GM23338 (cell line): ENCODE measurements around the gene TRABD2A. TPM values are rescaled to one million over a fixed set of nuclear protein-coding genes. Genes with fewer than 3 reads are reported as not detected.

Source experiments
- ATAC-seq: fragments of 200-7000 bp; cut with Tn5 transposase; 3 replicates; pipeline ENCODE4 v1.9.1; 2020
- DNase-seq: peaks from one replicate; pipeline ENCODE4 v3.0.0-alpha.2; 2015; ENCODE audit warnings: low spot score
- H2AFZ ChIP-seq: fragments of 200-600 bp; sonication (generic); 2 replicates; pipeline ENCODE4 v1.8.0; 2016; ENCODE audit warnings: antibody characterized with exemption, mild to moderate bottlenecking, moderate library complexity
- H3F3A ChIP-seq: fragments of 200-600 bp; sonication (generic); replicated peaks from 2 replicates; pipeline ENCODE4 v1.8.0; 2017; ENCODE audit warnings: antibody characterized with exemption, mixed run types, low read depth
- H3K27ac ChIP-seq: fragments of 200-600 bp; sonication (generic); 2 replicates; pipeline ENCODE4 v1.6.1; 2016; ENCODE audit warnings: low read depth
- H3K27me3 ChIP-seq: fragments of 200-600 bp; sonication (generic); 2 replicates; pipeline ENCODE4 v1.8.0; 2016; ENCODE audit warnings: mild to moderate bottlenecking, mixed run types, moderate library complexity; ENCODE audit not compliant: insufficient read depth
- H3K36me3 ChIP-seq: fragments of 200-600 bp; sonication (generic); 2 replicates; pipeline ENCODE4 v1.8.0; 2016; ENCODE audit warnings: mild to moderate bottlenecking; ENCODE audit not compliant: insufficient read depth
- H3K4me1 ChIP-seq: fragments of 200-600 bp; sonication (generic); 2 replicates; pipeline ENCODE4 v1.8.0; 2016; ENCODE audit warnings: mild to moderate bottlenecking, moderate library complexity; ENCODE audit not compliant: insufficient read depth
- H3K4me2 ChIP-seq: fragments of 200-600 bp; sonication (generic); 2 replicates; pipeline ENCODE4 v1.7.1; 2017; ENCODE audit warnings: mixed run types
- H3K4me3 ChIP-seq: fragments of 200-600 bp; sonication (generic); 2 replicates; pipeline ENCODE4 v1.6.1; 2016; ENCODE audit warnings: mixed run types
- H3K79me2 ChIP-seq: fragments of 200-600 bp; sonication (generic); replicated peaks from 2 replicates; pipeline ENCODE4 v1.8.0; 2017; ENCODE audit warnings: mild to moderate bottlenecking; ENCODE audit not compliant: insufficient read depth
- H3K9me2 ChIP-seq: fragments of 200-600 bp; sonication (generic); 2 replicates; pipeline ENCODE4 v1.8.0; 2017; ENCODE audit not compliant: insufficient read depth
- H4K20me1 ChIP-seq: fragments of 200-600 bp; sonication (generic); replicated peaks from 2 replicates; pipeline ENCODE4 v1.8.0; 2017; ENCODE audit warnings: mild to moderate bottlenecking; ENCODE audit not compliant: insufficient read depth
- H3K27ac Mint-ChIP-seq: 2 replicates; pipeline ENCODE4 v1.8.0; 2020; ENCODE audit warnings: inconsistent platforms, mild to moderate bottlenecking, moderate library complexity, mixed read lengths
- H3K27me3 Mint-ChIP-seq: 3 replicates; pipeline ENCODE4 v1.8.0; 2022; ENCODE audit warnings: low read depth, mild to moderate bottlenecking, moderate library complexity, mixed read lengths, inconsistent platforms; ENCODE audit not compliant: insufficient read depth, poor library complexity
- H3K36me3 Mint-ChIP-seq: 3 replicates; pipeline ENCODE4 v1.8.0; 2021; ENCODE audit warnings: low read depth, mild to moderate bottlenecking, inconsistent platforms, moderate library complexity, mixed read lengths
- H3K4me1 Mint-ChIP-seq: 3 replicates; pipeline ENCODE4 v1.8.0; 2020; ENCODE audit warnings: mild to moderate bottlenecking, inconsistent platforms, mixed read lengths
- H3K4me3 Mint-ChIP-seq: 3 replicates; pipeline ENCODE4 v1.8.0; 2021; ENCODE audit warnings: moderate library complexity, mild to moderate bottlenecking, inconsistent platforms, mixed read lengths
- H3K9me3 Mint-ChIP-seq: 3 replicates; pipeline ENCODE4 v1.8.0; 2020; ENCODE audit warnings: moderate library complexity, mild to moderate bottlenecking, inconsistent platforms, mixed read lengths
- EZH2 ChIP-seq: fragments of 200-600 bp; sonication (generic); IDR thresholded peaks from one replicate; pipeline ENCODE4 v1.8.0; 2017; ENCODE audit warnings: antibody characterized with exemption, mild to moderate bottlenecking, low read depth; ENCODE audit not compliant: unreplicated experiment
- JUNB ChIP-seq: IDR thresholded peaks from one replicate; pipeline ENCODE4 v1.6.1; 2016; ENCODE audit warnings: antibody characterized with exemption; ENCODE audit not compliant: unreplicated experiment
- POLR2AphosphoS5 ChIP-seq: IDR thresholded peaks from 2 replicates; pipeline ENCODE4 v1.6.1; 2016; ENCODE audit warnings: antibody characterized with exemption, low read depth
- REST ChIP-seq: IDR thresholded peaks from one replicate; pipeline ENCODE4 v1.6.1; 2018; ENCODE audit warnings: antibody characterized with exemption; ENCODE audit not compliant: unreplicated experiment
- STAT1 ChIP-seq: IDR thresholded peaks from one replicate; pipeline ENCODE4 v1.6.1; 2016; ENCODE audit warnings: antibody characterized with exemption; ENCODE audit not compliant: unreplicated experiment
- ZNF114 ChIP-seq: fragments of 250-450 bp; sonication (Bioruptor Pico); IDR thresholded peaks from 2 replicates; pipeline ENCODE4 v1.5.0; 2020; ENCODE audit warnings: mild to moderate bottlenecking, moderate library complexity
- ZNF331 ChIP-seq: fragments of 250-450 bp; sonication (Bioruptor Pico); IDR thresholded peaks from 2 replicates; pipeline ENCODE4 v1.5.0; 2020; ENCODE audit warnings: low read depth, mild to moderate bottlenecking, moderate library complexity
- polyA plus RNA-seq: library from polyadenylated mRNA; unstranded; fragments of >200 nt; fragmentation: Nextera tagmentation; extraction: Ambion mirVana; gene quantifications from 2 replicates; pipeline ENCODE4 v1.2.1, GENCODE V29; 2016
- total RNA-seq: library from RNA; depleted of rRNA; stranded (reverse); fragments of >200 nt; shearing (Covaris generic); gene quantifications from 2 replicates; pipeline ENCODE4 v1.2.3, GENCODE V29; 2014
- TF ChIP-seq, protein P1 (sequence below): fragments of 250-450 bp; sonication (Bioruptor Pico); IDR thresholded peaks from 2 replicates; pipeline ENCODE4 v1.5.0; 2020; ENCODE audit warnings: mild to moderate bottlenecking, moderate library complexity

Gene TRABD2A
- total and polyA plus RNA-seq, 2 experiments from 2014 or later: 5.5 to 12.1 TPM

DNA sequence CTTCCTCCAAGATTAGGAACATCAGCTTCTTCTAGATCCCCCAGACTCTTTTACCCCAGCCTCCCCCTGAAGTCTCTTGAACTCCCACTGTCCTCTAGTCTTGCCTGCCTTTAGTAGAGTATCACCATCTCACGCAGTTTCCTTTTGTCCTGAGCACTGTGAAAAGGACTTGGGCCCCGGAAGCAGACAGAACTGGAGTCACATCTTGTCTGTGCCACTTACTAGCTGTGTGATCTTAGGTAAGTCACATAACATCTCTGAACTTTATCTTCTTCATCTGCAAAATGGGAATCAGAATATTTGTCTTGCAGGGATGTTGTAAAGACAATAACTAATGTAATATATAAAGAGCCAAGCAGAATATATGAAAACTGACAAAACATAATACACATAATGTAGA, 8.4 kb upstream of the TRABD2A start (continued):
- TF ChIP-seq, protein P1, sequence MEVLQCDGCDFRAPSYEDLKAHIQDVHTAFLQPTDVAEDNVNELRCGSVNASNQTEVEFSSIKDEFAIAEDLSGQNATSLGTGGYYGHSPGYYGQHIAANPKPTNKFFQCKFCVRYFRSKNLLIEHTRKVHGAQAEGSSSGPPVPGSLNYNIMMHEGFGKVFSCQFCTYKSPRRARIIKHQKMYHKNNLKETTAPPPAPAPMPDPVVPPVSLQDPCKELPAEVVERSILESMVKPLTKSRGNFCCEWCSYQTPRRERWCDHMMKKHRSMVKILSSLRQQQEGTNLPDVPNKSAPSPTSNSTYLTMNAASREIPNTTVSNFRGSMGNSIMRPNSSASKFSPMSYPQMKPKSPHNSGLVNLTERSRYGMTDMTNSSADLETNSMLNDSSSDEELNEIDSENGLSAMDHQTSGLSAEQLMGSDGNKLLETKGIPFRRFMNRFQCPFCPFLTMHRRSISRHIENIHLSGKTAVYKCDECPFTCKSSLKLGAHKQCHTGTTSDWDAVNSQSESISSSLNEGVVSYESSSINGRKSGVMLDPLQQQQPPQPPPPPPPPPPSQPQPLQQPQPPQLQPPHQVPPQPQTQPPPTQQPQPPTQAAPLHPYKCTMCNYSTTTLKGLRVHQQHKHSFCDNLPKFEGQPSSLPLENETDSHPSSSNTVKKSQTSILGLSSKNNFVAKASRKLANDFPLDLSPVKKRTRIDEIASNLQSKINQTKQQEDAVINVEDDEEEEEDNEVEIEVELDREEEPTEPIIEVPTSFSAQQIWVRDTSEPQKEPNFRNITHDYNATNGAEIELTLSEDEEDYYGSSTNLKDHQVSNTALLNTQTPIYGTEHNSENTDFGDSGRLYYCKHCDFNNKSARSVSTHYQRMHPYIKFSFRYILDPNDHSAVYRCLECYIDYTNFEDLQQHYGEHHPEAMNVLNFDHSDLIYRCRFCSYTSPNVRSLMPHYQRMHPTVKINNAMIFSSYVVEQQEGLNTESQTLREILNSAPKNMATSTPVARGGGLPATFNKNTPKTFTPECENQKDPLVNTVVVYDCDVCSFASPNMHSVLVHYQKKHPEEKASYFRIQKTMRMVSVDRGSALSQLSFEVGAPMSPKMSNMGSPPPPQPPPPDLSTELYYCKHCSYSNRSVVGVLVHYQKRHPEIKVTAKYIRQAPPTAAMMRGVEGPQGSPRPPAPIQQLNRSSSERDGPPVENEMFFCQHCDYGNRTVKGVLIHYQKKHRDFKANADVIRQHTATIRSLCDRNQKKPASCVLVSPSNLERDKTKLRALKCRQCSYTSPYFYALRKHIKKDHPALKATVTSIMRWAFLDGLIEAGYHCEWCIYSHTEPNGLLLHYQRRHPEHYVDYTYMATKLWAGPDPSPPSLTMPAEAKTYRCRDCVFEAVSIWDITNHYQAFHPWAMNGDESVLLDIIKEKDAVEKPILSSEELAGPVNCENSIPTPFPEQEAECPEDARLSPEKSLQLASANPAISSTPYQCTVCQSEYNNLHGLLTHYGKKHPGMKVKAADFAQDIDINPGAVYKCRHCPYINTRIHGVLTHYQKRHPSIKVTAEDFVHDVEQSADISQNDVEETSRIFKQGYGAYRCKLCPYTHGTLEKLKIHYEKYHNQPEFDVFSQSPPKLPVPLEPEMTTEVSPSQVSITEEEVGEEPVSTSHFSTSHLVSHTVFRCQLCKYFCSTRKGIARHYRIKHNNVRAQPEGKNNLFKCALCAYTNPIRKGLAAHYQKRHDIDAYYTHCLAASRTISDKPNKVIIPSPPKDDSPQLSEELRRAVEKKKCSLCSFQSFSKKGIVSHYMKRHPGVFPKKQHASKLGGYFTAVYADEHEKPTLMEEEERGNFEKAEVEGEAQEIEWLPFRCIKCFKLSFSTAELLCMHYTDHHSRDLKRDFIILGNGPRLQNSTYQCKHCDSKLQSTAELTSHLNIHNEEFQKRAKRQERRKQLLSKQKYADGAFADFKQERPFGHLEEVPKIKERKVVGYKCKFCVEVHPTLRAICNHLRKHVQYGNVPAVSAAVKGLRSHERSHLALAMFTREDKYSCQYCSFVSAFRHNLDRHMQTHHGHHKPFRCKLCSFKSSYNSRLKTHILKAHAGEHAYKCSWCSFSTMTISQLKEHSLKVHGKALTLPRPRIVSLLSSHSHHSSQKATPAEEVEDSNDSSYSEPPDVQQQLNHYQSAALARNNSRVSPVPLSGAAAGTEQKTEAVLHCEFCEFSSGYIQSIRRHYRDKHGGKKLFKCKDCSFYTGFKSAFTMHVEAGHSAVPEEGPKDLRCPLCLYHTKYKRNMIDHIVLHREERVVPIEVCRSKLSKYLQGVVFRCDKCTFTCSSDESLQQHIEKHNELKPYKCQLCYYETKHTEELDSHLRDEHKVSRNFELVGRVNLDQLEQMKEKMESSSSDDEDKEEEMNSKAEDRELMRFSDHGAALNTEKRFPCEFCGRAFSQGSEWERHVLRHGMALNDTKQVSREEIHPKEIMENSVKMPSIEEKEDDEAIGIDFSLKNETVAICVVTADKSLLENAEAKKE (CRISPR knock-in tag): no peak
- TF ChIP-seq STAT1: no peak
- no peak for TF ChIP-seq EZH2
- TF ChIP-seq ZNF331 (CRISPR knock-in tag): no peak

- H3K27ac ChIP-seq: no peak overlapping the region
- H3K27me3 ChIP-seq: peaks cover 12% of the 10 kb centered on the region
- H3K4me3 Mint-ChIP-seq: no peak overlapping the region
- H3K4me1 Mint-ChIP-seq: no peaks in the 10 kb centered on the region; the same call in 2 of the 3 replicates
- 0 out of 2 replicates have a peak, but pooled peaks cover 6% of the 10 kb centered on the region for H3F3A ChIP-seq
- no peaks in the 10 kb centered on the region for H3K36me3 ChIP-seq
- H3K36me3 Mint-ChIP-seq: no peaks in the 10 kb centered on the region
- no peaks in the 10 kb centered on the region; the same call in 1 of the 2 replicates for H3K4me1 ChIP-seq
- no peak overlapping the region for H3K27ac Mint-ChIP-seq
- H3K4me3 ChIP-seq: no peak overlapping the region
- H3K9me3 Mint-ChIP-seq: no peaks in the 10 kb centered on the region
- no peak for DNase-seq
- H3K4me2 ChIP-seq: no peak overlapping the region
- H3K79me2 ChIP-seq: no peaks in the 10 kb centered on the region
- no peaks in the 10 kb centered on the region for H4K20me1 ChIP-seq
- H3K9me2 ChIP-seq: no peaks in the 10 kb centered on the region
- no peak for ATAC-seq
- H3K27me3 Mint-ChIP-seq: peaks cover 8% of the 10 kb centered on the region
- no peak overlapping the region for H2AFZ ChIP-seq
- TF ChIP-seq REST (no peak), ZNF331 (CRISPR knock-in tag) (no peak), POLR2AphosphoS5 (no peak), JUNB (no peak), ZNF114 (CRISPR knock-in tag) (no peak), EZH2 (no peak)
Observed at GRCh38 chr2:84888401-84889276, 7.8 kb upstream of the TRABD2A start.
